HCT116 (cell line): ENCODE measurements around the gene MAVS. TPM values are rescaled to one million over a fixed set of nuclear protein-coding genes. Genes with fewer than 3 reads are reported as not detected.
"Not testable (repeated sequence)": the region's sequence is repeated elsewhere in the genome, so short reads cannot be mapped to it uniquely, and the experiment has no call there.

Experiments used
- ATAC-seq: fragments of 200-7000 bp; cut with Tn5 transposase; 2 replicates; pipeline ENCODE4 v1.9.1; 2020; ENCODE audit warnings: mild to moderate bottlenecking, moderate library complexity
- BruUV-seq: library from RNA; stranded (reverse); fragments of 400-500 nt; replicated peaks from 2 replicates; lab custom pipeline; 2021; lab: Mats Ljungman, UMichigan
- CTCF ChIA-PET: fragments of 300-600 bp; sonication (Branson Sonifier 250); formaldehyde crosslinking; loops from one replicate; lab custom pipeline; 2021; ENCODE audit warnings: antibody characterized with exemption; lab: Charles Lee
- POLR2A ChIA-PET: fragments of 300-600, 350-600 bp; sonication (Branson Sonifier 250); formaldehyde crosslinking; loops from one replicate; lab custom pipeline; 2021; ENCODE audit warnings: antibody characterized with exemption; lab: Charles Lee
- RAD21 ChIA-PET, 2 experiments: fragments of 300-600 bp; sonication (Branson Sonifier 250); formaldehyde crosslinking; loops; one replicate each; lab custom pipeline; 2023; ENCODE audit warnings: low total read pairs in 2 of 2; ENCODE audit not compliant: uncharacterized antibody in 2 of 2, unreplicated experiment in 2 of 2, low non-redundant PET in 1 of 2; lab: Charles Lee
- DNase-seq: peaks from one replicate; pipeline ENCODE4 v3.0.0-alpha.2; 2010; ENCODE audit warnings: low read depth, low spot score
- H2AFZ ChIP-seq: fragments of 200-600 bp; shearing (Covaris generic), sonication (generic); 2 replicates; pipeline ENCODE4 v1.6.1; 2017; ENCODE audit warnings: low read depth, mixed run types, mixed read lengths, antibody characterized with exemption, low read length; ENCODE audit not compliant: poor library complexity, severe bottlenecking
- H3K27ac ChIP-seq: 2 replicates; pipeline ENCODE4 v1.5.1; 2012; ENCODE audit warnings: low read depth, low read length
- H3K27me3 ChIP-seq: fragments of 200-600 bp; sonication (generic); 2 replicates; pipeline ENCODE4 v1.6.1; 2016; ENCODE audit warnings: mixed run types, low read length, mixed read lengths; ENCODE audit not compliant: insufficient read depth
- H3K36me3 ChIP-seq, 2 experiments: fragments of 200-500 bp in 1 of 2; fragments of 200-600 bp in 1 of 2; sonication (Bioruptor generic) in 1 of 2; sonication (generic) in 1 of 2; 2 replicates each; pipeline versions ENCODE4 v1.5.1 to v1.6.1; 2014 to 2016; ENCODE audit warnings: low read length in 2 of 2, inconsistent platforms in 1 of 2, mixed read lengths in 1 of 2, mixed run types in 1 of 2; ENCODE audit not compliant: insufficient read depth in 2 of 2, control insufficient read depth in 1 of 2
- H3K4me1 ChIP-seq, 2 experiments: fragments of 200-600 bp in 1 of 2; sonication (generic) in 1 of 2; 2 replicates each; pipeline versions ENCODE4 v1.5.1 to v1.6.1; 2012 to 2017; ENCODE audit warnings: low read length in 2 of 2, inconsistent platforms in 1 of 2, mild to moderate bottlenecking in 1 of 2, mixed read lengths in 1 of 2, mixed run types in 1 of 2, moderate library complexity in 1 of 2; ENCODE audit not compliant: insufficient read depth in 2 of 2, control insufficient read depth in 1 of 2
- H3K4me2 ChIP-seq: fragments of 200-600 bp; sonication (generic); 2 replicates; pipeline ENCODE4 v1.6.1; 2017; ENCODE audit warnings: mixed run types, low read length, mixed read lengths
- H3K4me3 ChIP-seq, 2 experiments: fragments of 200-600 bp in 1 of 2; sonication (generic) in 1 of 2; replicated peaks in 1 of 2; 2 replicates each; pipeline ENCODE4 v1.5.1; 2011 to 2016; ENCODE audit warnings: low read length in 2 of 2, control low read depth in 1 of 2, low read depth in 1 of 2, mild to moderate bottlenecking in 1 of 2, mixed read lengths in 1 of 2, mixed run types in 1 of 2
- H3K79me2 ChIP-seq: fragments of 200-600 bp; sonication (generic); 2 replicates; pipeline ENCODE4 v1.6.1; 2017; ENCODE audit warnings: mild to moderate bottlenecking, mixed run types, low read length, moderate library complexity, mixed read lengths; ENCODE audit not compliant: insufficient read depth
- H3K9ac ChIP-seq: fragments of 200-600 bp; sonication (generic); 2 replicates; pipeline ENCODE4 v1.6.1; 2016; ENCODE audit warnings: low read length, mixed read lengths
- H3K9me2 ChIP-seq: fragments of 200-600 bp; sonication (generic), shearing (Covaris generic); 2 replicates; pipeline ENCODE4 v1.6.1; 2017; ENCODE audit warnings: mixed run types, mild to moderate bottlenecking, moderate library complexity; ENCODE audit not compliant: insufficient read depth
- H3K9me3 ChIP-seq, 2 experiments: fragments of 200-500 bp in 1 of 2; fragments of 200-600 bp in 1 of 2; sonication (Bioruptor generic) in 1 of 2; sonication (generic) in 1 of 2; 2 replicates each; pipeline ENCODE4 v1.6.1; 2014 to 2017; ENCODE audit warnings: low read length in 2 of 2, mixed read lengths in 2 of 2, inconsistent platforms in 1 of 2, low read depth in 1 of 2, mild to moderate bottlenecking in 1 of 2, mixed run types in 1 of 2, moderate library complexity in 1 of 2; ENCODE audit not compliant: control insufficient read depth in 1 of 2, insufficient read depth in 1 of 2
- H4K20me1 ChIP-seq: fragments of 200-600 bp; sonication (generic), shearing (Covaris generic); 2 replicates; pipeline ENCODE4 v1.6.1; 2017; ENCODE audit warnings: mixed run types, mild to moderate bottlenecking, moderate library complexity; ENCODE audit not compliant: insufficient read depth
- CBX3 ChIP-seq: IDR thresholded peaks from 2 replicates; pipeline ENCODE4 v1.6.1; 2012; ENCODE audit warnings: low read depth
- CEBPB ChIP-seq: IDR thresholded peaks from 2 replicates; pipeline ENCODE4 v1.6.1; 2012; ENCODE audit warnings: low read depth
- CTCF ChIP-seq, 3 experiments: fragments of 200-600 bp in 1 of 3; sonication (generic) in 1 of 3; IDR thresholded peaks in 2 of 3; conservative IDR thresholded peaks in 1 of 3; 2 replicates each; pipeline ENCODE4 v1.5.1; 2012 to 2017; ENCODE audit warnings: low read depth in 2 of 3, low read length in 2 of 3, antibody characterized with exemption in 1 of 3, borderline replicate concordance in 1 of 3, control low read depth in 1 of 3, mild to moderate bottlenecking in 1 of 3, mixed read lengths in 1 of 3, mixed run types in 1 of 3, moderate library complexity in 1 of 3; ENCODE audit not compliant: insufficient read depth in 1 of 3
- ELF1 ChIP-seq: IDR thresholded peaks from 2 replicates; pipeline ENCODE4 v1.6.1; 2012; ENCODE audit warnings: low read depth, borderline replicate concordance
- EZH2 ChIP-seq: fragments of 200-600 bp; sonication (generic); IDR thresholded peaks from 2 replicates; pipeline ENCODE4 v1.6.1; 2017; ENCODE audit warnings: antibody characterized with exemption, mixed run types
- EZH2phosphoT487 ChIP-seq: fragments of 200-600 bp; IDR thresholded peaks from 2 replicates; pipeline ENCODE4 v1.6.1; 2018; ENCODE audit warnings: antibody characterized with exemption, borderline replicate concordance
- FOSL1 ChIP-seq: IDR thresholded peaks from 2 replicates; pipeline ENCODE4 v1.6.1; 2012; ENCODE audit warnings: low read depth
- JUND ChIP-seq: IDR thresholded peaks from 2 replicates; pipeline ENCODE4 v1.6.1; 2012
- MAX ChIP-seq: IDR thresholded peaks from 2 replicates; pipeline ENCODE4 v1.6.1; 2012
- POLR2A ChIP-seq: IDR thresholded peaks from 2 replicates; pipeline ENCODE4 v1.7.0; 2011; ENCODE audit warnings: borderline replicate concordance; ENCODE audit not compliant: insufficient read depth, insufficient read length; ENCODE audit errors: extremely low read depth
- POLR2AphosphoS5 ChIP-seq: IDR thresholded peaks from 2 replicates; pipeline ENCODE4 v1.6.1; 2011; ENCODE audit warnings: mild to moderate bottlenecking, low read depth, low read length, moderate library complexity
- RAD21 ChIP-seq: IDR thresholded peaks from 2 replicates; pipeline ENCODE4 v1.6.1; 2012; ENCODE audit warnings: low read depth, mild to moderate bottlenecking
- REST ChIP-seq: IDR thresholded peaks from 2 replicates; pipeline ENCODE4 v1.6.1; 2012; ENCODE audit warnings: low read depth
- SIN3A ChIP-seq: IDR thresholded peaks from 2 replicates; pipeline ENCODE4 v1.6.1; 2012; ENCODE audit warnings: low read depth
- SP1 ChIP-seq: IDR thresholded peaks from 2 replicates; pipeline ENCODE4 v1.6.1; 2012; ENCODE audit warnings: low read depth
- SRF ChIP-seq: IDR thresholded peaks from 2 replicates; pipeline ENCODE4 v1.6.1; 2012; ENCODE audit warnings: low read depth
- TCF7L2 ChIP-seq: IDR thresholded peaks from 2 replicates; pipeline ENCODE4 v1.7.0; 2011; ENCODE audit warnings: borderline replicate concordance, inconsistent platforms; ENCODE audit not compliant: insufficient read depth, insufficient read length; ENCODE audit errors: extremely low read depth
- ZFX ChIP-seq: fragments of 450-650 bp; IDR thresholded peaks from 2 replicates; pipeline ENCODE4 v1.6.1; 2017
- ZNF274 ChIP-seq: fragments of 200-500 bp; sonication (Bioruptor generic); IDR thresholded peaks from 2 replicates; pipeline ENCODE4 v1.6.1; 2014; ENCODE audit warnings: mild to moderate bottlenecking, low read depth, low read length, inconsistent platforms
- intact Hi-C: fragments of 100-400 bp; cut with micrococcal nuclease; formaldehyde crosslinking; loops from 2 replicates; pipeline ENCODE4 v1.10.0; 2022
- total RNA-seq: library from RNA; stranded (reverse); gene quantifications from one replicate; pipeline ENCODE4 v1.2.1, GENCODE V29; 2021; ENCODE audit not compliant: unreplicated experiment

The MAVS gene
- total RNA-seq, 1 experiment from 2014 or later, result 60.1 TPM

GRCh38 chr20:3829891-3830290 lies 16.7 kb upstream of the MAVS start:
- H3K27ac ChIP-seq, RAD21 ChIA-PET, H3K27me3 ChIP-seq, H3K4me3 ChIP-seq, POLR2A ChIA-PET, H3K9ac ChIP-seq, H2AFZ ChIP-seq, H3K4me1 ChIP-seq, DNase-seq, H3K9me3 ChIP-seq, CTCF ChIA-PET, BruUV-seq, H4K20me1 ChIP-seq, H3K36me3 ChIP-seq, H3K79me2 ChIP-seq, H3K9me2 ChIP-seq, intact Hi-C loops, ATAC-seq, H3K4me2 ChIP-seq: not testable (repeated sequence)

- BruUV-seq, result no TSS peak
- H2AFZ ChIP-seq, result no peak overlapping the region
- no peaks in the 10 kb centered on the region for H3K36me3 ChIP-seq
- DNase-seq, result no peak
- H3K4me1 ChIP-seq, result peaks cover 8 to 17% of the 10 kb centered on the region in 2 experiments
- no peaks in the 10 kb centered on the region for H3K9me2 ChIP-seq
- H3K27ac ChIP-seq, result no peak overlapping the region
- ChIA-PET POLR2A (no interaction called here), CTCF (no interaction called here), RAD21 (no interaction called here)
- TF ChIP-seq SRF (no peak), SP1 (no peak), JUND (no peak), POLR2AphosphoS5 (no peak), ZFX (no peak), ELF1 (no peak), TCF7L2 (no peak), EZH2phosphoT487 (no peak), FOSL1 (no peak), REST (no peak), RAD21 (no peak), SIN3A (no peak), EZH2 (no peak), ZNF274 (no peak), MAX (no peak), CBX3 (no peak), POLR2A (no peak), CEBPB (no peak), CTCF (IDR thresholded peaks at IDR 0.05 in 2 of 3, conservative IDR thresholded peaks at IDR 0.05 in 1 of 3; ENCODE audit: borderline replicate concordance in 1 of 3, insufficient read depth in 1 of 3, low read depth in 2 of 3, low read length in 2 of 3) (no peak)
- no peak overlapping the region for H3K4me2 ChIP-seq
- no peaks in the 10 kb centered on the region for H3K9me3 ChIP-seq
- intact Hi-C loops, result no loop called here
- no peaks in the 10 kb centered on the region for H4K20me1 ChIP-seq
- no peaks in the 10 kb centered on the region for H3K27me3 ChIP-seq
- no peak overlapping the region for H3K9ac ChIP-seq
- ATAC-seq, result no peak
- H3K79me2 ChIP-seq, result no peaks in the 10 kb centered on the region
- H3K4me3 ChIP-seq, result no peak overlapping the region
These were observed 10.5 kb upstream of the MAVS start for GRCh38 chr20:3836132-3836531.
